Measurements from ENCODE around the gene MTAP.

DNA sequence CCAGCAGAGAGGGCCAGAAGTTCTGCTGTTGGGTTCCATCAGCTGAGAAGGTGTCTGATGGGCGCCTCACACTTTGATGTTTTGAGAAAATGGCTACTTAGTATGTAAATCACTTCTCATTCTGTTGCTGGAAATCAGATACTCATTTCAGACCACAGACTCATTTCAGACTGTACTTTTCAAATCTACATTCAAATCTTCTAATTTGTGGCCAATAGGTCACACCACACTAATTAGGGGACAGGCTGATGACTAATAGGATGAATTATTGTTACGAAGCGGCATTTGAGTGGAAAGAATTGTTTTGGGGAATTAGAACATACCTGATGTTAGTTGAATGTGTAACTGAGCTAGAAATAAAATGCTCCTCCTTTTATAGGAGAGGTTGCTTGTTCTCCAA is 13.2 kb downstream of the MTAP start:
- TF ChIP-seq ZNF24 (tag by site-specific recombination; IDR thresholded peaks at IDR 0.05) (no peak), YY1 (tag by site-specific recombination; IDR thresholded peaks at IDR 0.05) (no peak), ZNF777 (tag by site-specific recombination; IDR thresholded peaks at IDR 0.05; ENCODE audit: borderline replicate concordance) (no peak)
- TF ChIP-seq, protein P1, sequence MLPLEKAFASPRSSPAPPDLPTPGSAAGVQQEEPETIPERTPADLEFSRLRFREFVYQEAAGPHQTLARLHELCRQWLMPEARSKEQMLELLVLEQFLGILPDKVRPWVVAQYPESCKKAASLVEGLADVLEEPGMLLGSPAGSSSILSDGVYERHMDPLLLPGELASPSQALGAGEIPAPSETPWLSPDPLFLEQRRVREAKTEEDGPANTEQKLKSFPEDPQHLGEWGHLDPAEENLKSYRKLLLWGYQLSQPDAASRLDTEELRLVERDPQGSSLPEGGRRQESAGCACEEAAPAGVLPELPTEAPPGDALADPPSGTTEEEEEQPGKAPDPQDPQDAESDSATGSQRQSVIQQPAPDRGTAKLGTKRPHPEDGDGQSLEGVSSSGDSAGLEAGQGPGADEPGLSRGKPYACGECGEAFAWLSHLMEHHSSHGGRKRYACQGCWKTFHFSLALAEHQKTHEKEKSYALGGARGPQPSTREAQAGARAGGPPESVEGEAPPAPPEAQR (tag by site-specific recombination; IDR thresholded peaks at IDR 0.05): no peak
- TF ChIP-seq, protein P2, sequence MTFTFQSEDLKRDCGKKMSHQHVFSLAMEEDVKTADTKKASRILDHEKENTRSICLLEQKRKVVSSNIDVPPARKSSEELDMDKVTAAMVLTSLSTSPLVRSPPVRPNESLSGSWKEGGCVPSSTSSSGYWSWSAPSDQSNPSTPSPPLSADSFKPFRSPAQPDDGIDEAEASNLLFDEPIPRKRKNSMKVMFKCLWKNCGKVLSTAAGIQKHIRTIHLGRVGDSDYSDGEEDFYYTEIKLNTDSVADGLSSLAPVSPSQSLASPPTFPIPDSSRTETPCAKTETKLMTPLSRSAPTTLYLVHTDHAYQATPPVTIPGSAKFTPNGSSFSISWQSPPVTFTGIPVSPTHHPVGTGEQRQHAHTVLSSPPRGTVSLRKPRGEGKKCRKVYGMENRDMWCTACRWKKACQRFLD (tag by site-specific recombination; IDR thresholded peaks at IDR 0.05): no peak
